ENCODE data around the gene ST7L. TPM values are rescaled to one million over a fixed set of nuclear protein-coding genes. Genes with fewer than 3 reads are reported as not detected.

ST7L gene
- total RNA-seq, 1 donor, result 18.5 TPM

DNA sequence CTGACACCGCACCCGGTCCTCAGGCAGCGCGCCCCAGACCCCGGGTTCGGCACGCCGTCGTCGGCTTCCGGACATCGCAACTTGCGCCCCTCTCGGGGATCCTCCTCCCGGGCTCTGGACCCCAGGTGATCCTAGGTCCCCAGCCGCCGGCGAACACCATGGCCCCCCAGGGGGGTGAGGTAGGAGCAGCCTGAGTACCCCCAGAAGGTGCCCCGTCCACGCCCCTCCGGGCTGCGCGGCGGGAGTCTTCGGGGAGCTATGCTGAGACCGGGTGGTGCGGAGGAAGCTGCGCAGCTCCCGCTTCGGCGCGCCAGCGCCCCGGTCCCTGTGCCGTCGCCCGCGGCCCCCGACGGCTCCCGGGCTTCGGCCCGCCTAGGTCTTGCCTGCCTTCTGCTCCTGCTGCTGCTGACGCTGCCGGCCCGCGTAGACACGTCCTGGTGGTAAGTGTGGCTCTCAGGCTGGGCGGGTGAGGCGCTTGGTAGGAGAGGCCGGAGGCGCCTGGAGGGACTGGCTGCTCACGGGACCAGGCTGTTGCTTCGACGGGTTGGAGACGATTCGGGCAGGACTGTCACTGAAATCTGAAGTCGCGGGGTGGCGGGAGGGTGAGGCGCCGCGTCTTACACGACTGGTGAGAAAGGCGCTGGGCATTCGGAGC is 109.8 kb downstream of the ST7L start:
- no peaks in the 10 kb centered on the region for H3K36me3 ChIP-seq (ENCODE audit: insufficient read depth, low read length)
- no peak for TF ChIP-seq CTCF (IDR thresholded peaks at IDR 0.05; ENCODE audit: extremely low read depth, low read depth, low read length)
- peak overlapping the region; percentile 87 for H3K4me2 ChIP-seq (ENCODE audit: insufficient read depth, low read length)
- no peaks in the 10 kb centered on the region for H3K79me2 ChIP-seq (ENCODE audit: insufficient read depth, low read length)
- no peaks in the 10 kb centered on the region for H3K9me3 ChIP-seq (ENCODE audit: low read depth, low read length)
- peaks cover 22% of the 10 kb centered on the region for H3K4me1 ChIP-seq (ENCODE audit: insufficient read depth, low read length)
- peaks cover 9% of the 10 kb centered on the region for H3K27me3 ChIP-seq (ENCODE audit: insufficient read depth, low read length)
- H3K27ac ChIP-seq (ENCODE audit: low read depth, low read length), result no peak overlapping the region
- H4K20me1 ChIP-seq (ENCODE audit: insufficient read depth, low read length), result no peaks in the 10 kb centered on the region
- peak overlapping the region; percentile 70 for H2AFZ ChIP-seq (ENCODE audit: low read length)
- H3K4me3 ChIP-seq (ENCODE audit: insufficient read depth, low read length), result peak overlapping the region; percentile 71
- DNase-seq (ENCODE audit: insufficient read length, low spot score, missing footprints), result peak; percentile 83

DNA sequence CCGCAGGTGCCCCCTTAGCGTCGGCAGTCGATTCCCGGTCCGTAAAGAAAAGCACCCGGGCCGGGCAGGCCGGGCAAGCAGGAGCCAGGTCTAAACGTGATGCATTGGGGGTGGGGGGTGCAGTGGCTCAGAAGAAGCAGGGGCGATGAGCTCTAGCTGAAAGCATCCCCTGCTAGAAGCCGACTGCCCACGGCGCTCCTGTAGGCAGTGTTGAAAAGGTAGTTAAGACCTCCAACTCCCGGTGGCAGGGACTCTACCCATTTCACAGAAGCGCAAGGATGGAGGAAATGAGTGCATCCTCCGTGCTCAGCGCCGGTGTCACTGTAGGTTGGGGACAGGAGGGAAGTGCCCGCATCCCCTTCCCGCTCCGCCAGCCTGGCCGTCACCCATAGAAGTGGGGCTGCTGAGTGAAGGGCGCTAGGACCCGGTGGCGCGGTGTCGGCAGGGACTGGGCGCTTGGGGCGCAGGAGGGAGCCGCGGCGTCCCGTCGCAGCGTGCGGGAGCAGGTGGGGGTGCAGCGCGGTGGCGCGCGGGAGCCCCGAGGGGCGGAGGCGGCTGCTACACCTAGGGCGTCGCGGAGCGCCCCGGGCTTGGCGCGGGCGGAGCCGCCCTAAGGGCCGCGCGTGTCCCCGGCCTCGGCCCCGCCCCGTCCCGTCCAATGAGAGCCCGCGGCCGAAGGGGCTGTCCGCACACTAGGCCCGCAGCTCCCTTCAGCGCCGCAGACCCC is 110.5 kb downstream of the ST7L start, which contains the start of gene WNT2B:
WNT2B (plus strand) TSS at position 688 of the 727 bp plus-strand sequence. CDS start 298 bp downstream, outside the sequence.
- TF ChIP-seq CTCF (IDR thresholded peaks at IDR 0.05; ENCODE audit: extremely low read depth, low read depth, low read length), result no peak
- peak; percentile 90 for DNase-seq (ENCODE audit: insufficient read length, low spot score, missing footprints)
- Histone ChIP-seq H3K4me3 (ENCODE audit: insufficient read depth, low read length) (peak within 1 kb of the TSS; percentile 71), H3K4me2 (ENCODE audit: insufficient read depth, low read length) (peak within 1 kb of the TSS; percentile 87), H3K36me3 (ENCODE audit: insufficient read depth, low read length) (no peaks in the 10 kb centered on the region), H3K9me3 (ENCODE audit: low read depth, low read length) (no peaks in the 10 kb centered on the region), H2AFZ (ENCODE audit: low read length) (peak within 1 kb of the TSS; percentile 70), H3K4me1 (ENCODE audit: insufficient read depth, low read length) (peaks cover 20% of the 10 kb centered on the region), H4K20me1 (ENCODE audit: insufficient read depth, low read length) (no peaks in the 10 kb centered on the region), H3K79me2 (ENCODE audit: insufficient read depth, low read length) (no peaks in the 10 kb centered on the region), H3K27me3 (ENCODE audit: insufficient read depth, low read length) (peaks cover 9% of the 10 kb centered on the region), H3K27ac (ENCODE audit: low read depth, low read length) (no peak within 1 kb of the TSS)

DNA sequence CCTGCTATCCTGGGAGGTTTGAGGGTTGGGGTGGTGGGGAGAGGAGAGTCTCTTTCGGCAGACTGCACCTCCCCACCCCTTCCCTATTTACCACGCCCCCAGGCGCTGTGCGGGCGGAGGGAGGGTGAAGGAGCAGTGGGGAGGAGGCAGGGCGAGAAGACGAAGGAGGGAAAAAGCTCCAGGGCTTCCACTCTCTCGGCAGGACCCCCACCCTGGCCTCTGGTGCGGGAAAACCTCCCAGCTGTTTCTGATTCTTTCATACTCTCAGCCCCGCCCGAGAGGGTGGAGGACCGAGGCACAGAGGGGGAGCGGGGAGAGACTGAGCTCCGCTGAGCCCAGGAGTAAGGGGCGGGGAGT is 111.0 kb downstream of the ST7L start:
- H3K27me3 ChIP-seq (ENCODE audit: insufficient read depth, low read length), result peaks cover 9% of the 10 kb centered on the region
- DNase-seq (ENCODE audit: insufficient read length, low spot score, missing footprints), result peak; percentile 91
- no peak for TF ChIP-seq CTCF (IDR thresholded peaks at IDR 0.05; ENCODE audit: extremely low read depth, low read depth, low read length)
- no peaks in the 10 kb centered on the region for H4K20me1 ChIP-seq (ENCODE audit: insufficient read depth, low read length)
- H3K9me3 ChIP-seq (ENCODE audit: low read depth, low read length), result no peaks in the 10 kb centered on the region
- peak overlapping the region; percentile 71 for H3K4me3 ChIP-seq (ENCODE audit: insufficient read depth, low read length)
- H3K79me2 ChIP-seq (ENCODE audit: insufficient read depth, low read length), result no peaks in the 10 kb centered on the region
- H3K36me3 ChIP-seq (ENCODE audit: insufficient read depth, low read length), result no peaks in the 10 kb centered on the region
- no peak overlapping the region for H3K27ac ChIP-seq (ENCODE audit: low read depth, low read length)
- H3K4me2 ChIP-seq (ENCODE audit: insufficient read depth, low read length), result peak overlapping the region; percentile 87
- peak overlapping the region; percentile 70 for H2AFZ ChIP-seq (ENCODE audit: low read length)
- peaks cover 17% of the 10 kb centered on the region for H3K4me1 ChIP-seq (ENCODE audit: insufficient read depth, low read length)

DNA sequence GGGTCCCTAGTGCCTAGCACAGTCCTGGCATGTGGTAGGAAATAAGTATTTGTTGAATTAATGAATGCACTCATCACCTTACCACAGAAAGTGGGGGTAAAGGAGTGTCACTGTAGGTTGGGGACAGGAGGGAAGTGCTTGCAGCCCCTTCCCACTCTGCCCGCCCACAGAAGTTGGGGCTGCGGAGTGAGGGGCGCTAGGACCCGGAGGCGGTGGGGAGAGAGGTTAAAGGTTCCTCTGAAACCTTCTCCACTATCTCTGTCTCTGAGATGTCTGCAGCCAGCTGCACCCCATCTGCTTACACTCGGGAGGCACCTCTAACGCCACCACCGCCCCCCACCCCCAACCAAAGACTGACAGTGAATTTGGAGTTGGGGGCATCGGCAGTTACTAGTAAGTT is 111.6 kb downstream of the ST7L start:
- H3K4me1 ChIP-seq (ENCODE audit: insufficient read depth, low read length), result peaks cover 18% of the 10 kb centered on the region
- no peaks in the 10 kb centered on the region for H3K9me3 ChIP-seq (ENCODE audit: low read depth, low read length)
- H3K4me2 ChIP-seq (ENCODE audit: insufficient read depth, low read length), result peak overlapping the region; percentile 87
- no peak for TF ChIP-seq CTCF (IDR thresholded peaks at IDR 0.05; ENCODE audit: extremely low read depth, low read depth, low read length)
- H3K79me2 ChIP-seq (ENCODE audit: insufficient read depth, low read length), result no peaks in the 10 kb centered on the region
- DNase-seq (ENCODE audit: insufficient read length, low spot score, missing footprints), result no peak
- H4K20me1 ChIP-seq (ENCODE audit: insufficient read depth, low read length), result no peaks in the 10 kb centered on the region
- H3K27ac ChIP-seq (ENCODE audit: low read depth, low read length), result no peak overlapping the region
- no peak overlapping the region for H3K4me3 ChIP-seq (ENCODE audit: insufficient read depth, low read length)
- peaks cover 9% of the 10 kb centered on the region for H3K27me3 ChIP-seq (ENCODE audit: insufficient read depth, low read length)
- no peaks in the 10 kb centered on the region for H3K36me3 ChIP-seq (ENCODE audit: insufficient read depth, low read length)
- no peak overlapping the region for H2AFZ ChIP-seq (ENCODE audit: low read length)

Data from osteoblast (primary cell).